Mucosa of descending colon (tissue), 3 donors: ENCODE data around the gene MTA1. TPM values are rescaled to one million over a fixed set of nuclear protein-coding genes. Genes with fewer than 3 reads are reported as not detected.
A peak's percentile ranks its signal among the peaks of the same experiment; 100 is the strongest.

ENCODE experiments used
- ATAC-seq: fragments of 200-7000 bp; cut with Tn5 transposase; one replicate; pipeline ENCODE4 v1.9.1; 2020; ENCODE audit warnings: mild to moderate bottlenecking, moderate library complexity
- DNase-seq, 3 donors: peaks; one replicate each; pipeline ENCODE4 v3.0.0-alpha.2; 2020
- H3K36me3 ChIP-seq: fragments of 200-600 bp; one replicate; pipeline ENCODE4 v1.8.0; 2021; ENCODE audit warnings: low read depth, mild to moderate bottlenecking
- H3K4me1 ChIP-seq: fragments of 200-600 bp; one replicate; pipeline ENCODE4 v1.8.0; 2021; ENCODE audit warnings: low read depth, mild to moderate bottlenecking
- H3K4me3 ChIP-seq: fragments of 200-600 bp; one replicate; pipeline ENCODE4 v1.8.0; 2021; ENCODE audit warnings: mild to moderate bottlenecking
- H3K9me3 ChIP-seq: fragments of 200-600 bp; one replicate; pipeline ENCODE4 v1.8.0; 2021; ENCODE audit warnings: mild to moderate bottlenecking
- intact Hi-C, 2 donors: fragments of 100-400 bp; cut with DNase I in 1 of 2; cut with micrococcal nuclease in 1 of 2; formaldehyde crosslinking; loops; one replicate each; pipeline versions ENCODE4 v1.11.0 to v1.11.1; 2022; cut with DNase I, micrococcal nuclease
- total RNA-seq, 3 donors: library from RNA; stranded (reverse); fragmentation: NEBNext Ultra II Directional in 2 of 3; extraction: Animal tissue kit (Norgen Biotek cat#: 25700) in 2 of 3; gene quantifications; one replicate each; pipeline versions ENCODE4 v1.2.1 to v1.2.4, GENCODE V29; 2021 to 2023
- TF ChIP-seq, protein P1 (sequence below): fragments of 200-600 bp; IDR thresholded peaks from one replicate; pipeline ENCODE4 v1.8.0; 2022; ENCODE audit warnings: antibody characterized with exemption, mild to moderate bottlenecking
- donor health status: DM: no; HTN: no; CAD: no; lungs with moderate emphysema.
- donor health status: DM: no; HTN: no; CAD: no.
- donor health status: DM: no; HTN: yes; CAD: no.

The MTA1 gene
- total RNA-seq, 3 donors from 2014 or later: 76.4 to 105 (median 79.7) TPM

DNA sequence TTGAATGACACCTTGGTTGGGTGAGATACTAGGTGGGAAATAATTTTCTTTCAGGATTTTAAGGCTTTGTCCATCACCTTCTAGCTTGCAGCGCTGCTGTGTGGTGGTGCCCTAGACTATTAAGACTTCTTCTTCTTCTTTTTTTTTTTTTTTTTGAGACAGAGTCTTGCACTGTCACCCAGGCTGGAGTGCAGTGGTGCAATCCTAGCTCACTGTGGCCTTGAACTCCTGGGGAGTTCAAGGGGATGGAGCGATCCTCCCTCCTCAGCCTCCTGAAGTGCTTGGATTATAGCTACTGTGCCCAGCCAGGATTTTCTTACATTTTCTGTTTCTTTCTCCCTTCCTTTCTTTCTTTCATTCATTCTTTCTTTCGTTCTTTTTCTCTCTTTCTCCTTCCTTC lies 10.3 kb upstream of the MTA1 start:
- ATAC-seq: no peak
- intact Hi-C loops: no loop called here

DNA sequence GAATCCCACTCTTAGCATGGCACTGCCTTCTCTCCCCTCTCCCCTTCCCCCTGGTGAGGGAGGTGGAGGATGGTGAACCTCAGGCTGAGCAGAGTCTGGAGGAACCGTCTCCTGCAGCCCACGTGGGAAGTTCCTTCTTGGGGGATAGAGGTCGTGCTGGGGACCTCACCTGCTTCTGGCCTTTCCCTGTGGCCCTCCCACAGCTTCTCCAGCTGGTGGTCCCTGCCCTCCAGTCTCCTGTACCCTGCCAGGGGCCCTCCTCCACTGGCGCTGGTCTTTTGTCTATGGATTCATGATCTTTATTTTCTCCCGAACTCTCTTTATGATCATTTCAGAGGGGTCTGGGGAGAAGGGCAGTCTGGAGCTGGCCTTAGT lies 9.0 kb upstream of the MTA1 start:
- H3K4me3 ChIP-seq: no peak overlapping the region
- no peaks in the 10 kb centered on the region for H3K9me3 ChIP-seq
- no peak for DNase-seq
- TF ChIP-seq, protein P1, sequence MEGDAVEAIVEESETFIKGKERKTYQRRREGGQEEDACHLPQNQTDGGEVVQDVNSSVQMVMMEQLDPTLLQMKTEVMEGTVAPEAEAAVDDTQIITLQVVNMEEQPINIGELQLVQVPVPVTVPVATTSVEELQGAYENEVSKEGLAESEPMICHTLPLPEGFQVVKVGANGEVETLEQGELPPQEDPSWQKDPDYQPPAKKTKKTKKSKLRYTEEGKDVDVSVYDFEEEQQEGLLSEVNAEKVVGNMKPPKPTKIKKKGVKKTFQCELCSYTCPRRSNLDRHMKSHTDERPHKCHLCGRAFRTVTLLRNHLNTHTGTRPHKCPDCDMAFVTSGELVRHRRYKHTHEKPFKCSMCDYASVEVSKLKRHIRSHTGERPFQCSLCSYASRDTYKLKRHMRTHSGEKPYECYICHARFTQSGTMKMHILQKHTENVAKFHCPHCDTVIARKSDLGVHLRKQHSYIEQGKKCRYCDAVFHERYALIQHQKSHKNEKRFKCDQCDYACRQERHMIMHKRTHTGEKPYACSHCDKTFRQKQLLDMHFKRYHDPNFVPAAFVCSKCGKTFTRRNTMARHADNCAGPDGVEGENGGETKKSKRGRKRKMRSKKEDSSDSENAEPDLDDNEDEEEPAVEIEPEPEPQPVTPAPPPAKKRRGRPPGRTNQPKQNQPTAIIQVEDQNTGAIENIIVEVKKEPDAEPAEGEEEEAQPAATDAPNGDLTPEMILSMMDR: no peak
- intact Hi-C loops: no loop called here
- ATAC-seq: no peak
- peaks cover 13% of the 10 kb centered on the region for H3K4me1 ChIP-seq
- no peaks in the 10 kb centered on the region for H3K36me3 ChIP-seq

More for the DNA sequence above, 10.3 kb upstream of the MTA1 start:
- Histone ChIP-seq H3K4me3 (no peak overlapping the region), H3K9me3 (no peaks in the 10 kb centered on the region), H3K36me3 (no peaks in the 10 kb centered on the region), H3K4me1 (peaks cover 10% of the 10 kb centered on the region)
- no peak for DNase-seq
- TF ChIP-seq, protein P1: no peak

DNA sequence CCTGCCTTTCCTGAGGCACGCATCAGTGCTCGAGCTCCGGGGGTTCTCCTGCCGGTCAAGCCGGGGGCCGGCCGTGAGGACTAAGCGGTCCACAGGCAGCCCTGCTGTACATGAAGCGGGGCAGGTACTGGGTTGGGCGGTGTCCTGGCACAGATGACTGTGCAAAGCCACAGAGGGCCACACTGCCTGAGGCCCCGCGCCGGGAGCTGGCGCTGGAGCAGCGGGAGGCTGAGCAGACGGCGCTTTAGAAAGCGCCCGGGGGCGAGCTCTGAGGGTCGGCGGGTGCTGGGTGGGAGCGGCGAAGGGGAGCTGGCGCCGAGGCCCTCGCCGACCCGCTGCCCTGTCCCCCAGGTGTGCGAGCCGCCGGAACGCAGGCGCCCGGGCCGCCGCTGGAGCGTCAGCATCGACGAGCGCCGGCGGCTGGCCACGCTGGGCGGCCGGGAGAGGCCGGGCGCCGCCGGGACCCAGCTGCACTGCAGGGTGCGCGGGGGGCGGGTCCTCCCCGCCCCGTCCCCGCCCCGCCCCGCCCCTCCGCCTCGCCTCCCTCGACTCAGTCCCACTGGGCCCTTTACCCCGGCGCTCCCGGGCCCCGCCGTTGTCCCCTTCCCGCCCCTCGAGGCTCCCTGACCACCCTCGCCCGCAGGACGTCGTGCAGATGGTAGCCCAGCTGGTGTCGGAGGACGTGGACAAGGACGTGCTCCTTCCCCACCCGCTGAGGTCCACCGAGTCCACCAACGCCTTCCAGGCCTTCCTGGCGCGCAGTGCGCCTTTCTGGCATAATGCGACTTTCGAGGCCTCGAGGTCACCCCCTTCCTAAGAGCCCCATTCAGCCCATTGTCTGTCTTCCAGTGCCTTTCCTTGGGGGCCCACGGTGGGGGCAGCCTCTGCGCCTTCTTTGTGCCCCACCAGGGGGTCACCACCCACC lies 8.3 kb upstream of the MTA1 start:
- peak; percentile 82 for ATAC-seq
- Histone ChIP-seq H3K36me3 (no peaks in the 10 kb centered on the region), H3K9me3 (no peaks in the 10 kb centered on the region), H3K4me3 (no peak overlapping the region), H3K4me1 (peaks cover 13% of the 10 kb centered on the region)
- intact Hi-C loops: no loop called here
- TF ChIP-seq, protein P1: no peak
- DNase-seq: peak in 2 of 3 donors; percentile 66 to 69

DNA sequence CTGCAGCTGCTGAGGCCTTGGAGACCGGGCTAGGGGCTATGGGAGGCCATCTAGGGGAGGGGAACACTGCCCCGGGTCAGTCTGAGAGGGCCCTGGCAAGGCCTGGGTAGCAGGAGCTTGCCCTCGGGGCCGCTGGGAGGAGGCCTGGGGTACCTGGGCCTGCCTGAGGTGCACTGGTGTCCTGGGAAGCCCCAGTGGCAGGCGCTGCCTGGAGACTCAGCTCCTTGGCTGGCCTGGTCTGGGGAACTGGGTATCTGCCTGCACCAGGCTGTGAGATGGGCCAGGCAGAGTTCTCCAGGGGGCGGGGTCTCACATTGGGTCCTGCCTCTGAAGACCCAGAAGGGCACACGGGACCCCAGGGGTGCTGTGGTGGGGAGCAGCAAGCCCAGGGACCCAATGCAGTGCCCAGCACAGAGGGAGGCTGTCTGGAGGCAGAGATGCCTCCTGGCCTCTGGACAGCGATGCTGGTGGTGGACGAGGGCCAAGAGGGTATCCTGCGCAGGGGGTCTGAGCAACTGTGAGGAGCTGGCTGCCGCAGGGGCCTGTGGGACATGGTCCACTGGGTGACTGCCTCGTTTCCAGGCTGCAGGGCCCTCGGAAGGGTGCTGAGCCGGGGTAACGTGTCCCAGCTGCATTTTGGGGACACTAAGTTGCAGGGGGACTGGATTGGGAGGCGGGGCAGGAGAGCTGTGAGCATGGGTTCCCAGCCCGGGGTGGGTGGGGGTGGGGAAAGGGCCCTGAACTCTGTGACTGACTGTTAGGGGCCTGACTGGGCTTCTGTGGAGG lies 7.4 kb upstream of the MTA1 start:
- TF ChIP-seq, protein P1: no peak
- peak in 1 of 3 donors; percentile 48 for DNase-seq
- Histone ChIP-seq H3K4me1 (peaks cover 13% of the 10 kb centered on the region), H3K9me3 (no peaks in the 10 kb centered on the region), H3K4me3 (no peak overlapping the region), H3K36me3 (no peaks in the 10 kb centered on the region)
- intact Hi-C loops: no loop called here
- no peak for ATAC-seq

DNA sequence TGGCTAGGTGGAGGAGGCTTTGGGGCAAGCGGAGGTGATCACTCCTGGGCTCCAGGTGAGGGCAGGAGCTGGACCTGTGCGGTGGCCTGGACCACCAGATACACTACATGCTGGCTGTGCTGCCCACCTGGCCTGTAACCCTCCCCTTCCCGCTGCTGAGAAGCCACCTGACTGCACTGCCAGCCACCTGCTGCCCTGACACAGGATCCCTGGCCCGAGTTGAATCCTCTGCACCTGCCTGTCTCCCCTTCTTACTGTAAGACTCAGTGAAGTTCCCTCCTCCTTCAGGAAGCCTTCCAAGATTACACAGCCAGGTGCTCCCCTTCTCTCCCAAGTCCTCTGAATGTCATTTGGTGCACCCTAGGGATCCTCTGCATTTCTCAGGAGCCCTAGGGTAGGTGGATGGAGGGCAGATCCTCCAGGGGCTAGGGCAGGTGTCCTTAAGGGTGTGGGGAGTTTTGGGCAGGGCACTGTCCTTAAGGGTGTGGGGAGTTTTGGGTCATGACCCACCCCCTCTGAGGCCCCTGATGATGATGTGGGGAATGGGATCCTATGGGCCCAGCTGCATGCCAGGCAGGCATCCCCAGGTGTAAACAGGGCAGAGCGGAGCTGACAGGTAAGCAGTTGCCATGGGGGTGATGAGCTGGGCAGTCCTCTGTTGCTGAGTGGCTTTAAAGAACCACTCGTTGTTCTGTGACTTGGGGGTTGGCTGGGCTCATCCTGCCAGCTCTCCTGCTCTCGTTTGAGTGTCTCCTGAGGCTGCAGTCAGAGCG lies 6.7 kb upstream of the MTA1 start:
- H3K36me3 ChIP-seq: no peaks in the 10 kb centered on the region
- TF ChIP-seq, protein P1: no peak
- no peaks in the 10 kb centered on the region for H3K9me3 ChIP-seq
- ATAC-seq (no peak), DNase-seq (no peak)
- H3K4me1 ChIP-seq: peaks cover 13% of the 10 kb centered on the region
- H3K4me3 ChIP-seq: no peak overlapping the region
- intact Hi-C loops: no loop called here
